HG02571 (cell line): ENCODE results near the gene GNAI1.

Experiments
- ATAC-seq: cut with Tn5 transposase; IDR thresholded peaks from one replicate; pipeline ENCODE4 v1.9.1; 2021; ENCODE audit warnings: mild to moderate bottlenecking, moderate library complexity; ENCODE audit not compliant: unreplicated experiment

The GNAI1 gene

DNA sequence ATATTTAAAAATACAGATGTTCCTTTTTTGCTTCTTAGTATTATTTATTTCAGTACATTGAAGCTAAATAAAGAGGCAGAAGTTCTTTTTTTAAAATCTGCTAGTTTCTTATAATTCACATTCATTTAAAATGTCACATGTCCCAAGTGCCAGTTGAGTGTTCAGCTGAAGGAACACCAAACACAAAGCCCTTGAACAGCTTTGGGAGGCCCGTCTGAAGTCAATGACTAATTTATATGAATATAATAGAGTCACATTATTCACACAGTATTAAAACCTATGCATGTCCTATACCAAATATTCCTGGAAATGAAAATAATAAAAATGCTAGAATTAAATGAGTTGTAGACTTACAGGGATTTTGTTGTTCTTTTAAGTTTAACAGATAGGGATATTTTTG lies 70.3 kb downstream of the GNAI1 start:
- ATAC-seq: no peak

DNA sequence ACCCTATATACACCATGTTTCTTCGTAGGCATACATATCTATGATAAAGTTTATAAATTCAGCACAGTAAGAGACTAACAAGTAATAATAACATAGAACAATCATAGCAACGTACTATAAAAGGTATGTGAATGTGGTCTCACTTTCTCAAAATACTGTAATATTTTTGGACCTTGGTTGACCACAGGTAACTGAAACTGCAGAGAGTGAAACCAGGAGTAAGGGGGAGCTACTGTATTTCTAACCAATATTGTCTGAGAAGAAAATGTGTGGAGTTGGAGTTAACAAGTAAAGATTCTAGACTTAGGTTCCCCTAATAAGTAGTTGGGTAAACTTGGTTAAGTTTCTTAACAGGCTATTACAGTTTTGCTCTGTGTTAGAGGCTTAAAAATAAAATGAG lies 72.1 kb downstream of the GNAI1 start:
- no peak for ATAC-seq

DNA sequence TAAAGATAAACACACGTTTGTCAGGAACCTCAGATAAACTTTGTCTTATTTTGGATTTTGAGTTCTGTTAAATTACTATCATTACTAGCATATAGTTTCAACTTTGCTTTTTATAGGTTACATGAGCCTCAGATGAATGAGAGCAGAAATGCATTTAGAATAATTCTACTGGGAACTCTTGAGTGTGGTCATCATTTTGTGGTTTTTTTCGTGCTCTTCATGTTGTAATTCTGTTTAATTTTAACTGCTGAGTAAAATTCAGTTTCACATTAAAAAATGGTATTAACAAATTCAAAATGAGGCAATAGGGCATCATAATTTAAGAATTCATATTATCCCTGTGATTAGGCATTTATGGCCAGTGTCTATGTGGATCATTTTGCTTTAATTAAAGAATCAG lies 72.9 kb downstream of the GNAI1 start:
- no peak for ATAC-seq

DNA sequence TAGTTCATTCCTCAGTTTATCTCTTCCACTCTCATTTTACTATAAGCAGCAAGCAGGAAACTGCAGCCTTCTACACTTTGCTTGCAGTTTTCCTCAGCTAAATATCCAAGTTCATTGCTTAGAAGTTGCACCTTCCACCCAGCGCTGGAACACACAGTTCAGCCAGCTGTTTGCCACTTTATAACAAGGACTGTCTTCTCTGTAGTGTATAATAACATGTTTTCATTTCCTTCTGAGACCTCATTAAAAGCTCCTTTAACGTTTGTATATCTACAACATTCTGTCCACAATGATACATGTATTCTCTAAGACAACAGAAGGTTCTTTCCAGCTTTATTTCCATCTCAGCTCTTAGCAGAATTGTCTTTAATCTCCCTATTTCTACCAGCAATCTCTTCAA lies 74.1 kb downstream of the GNAI1 start:
- no peak for ATAC-seq

DNA sequence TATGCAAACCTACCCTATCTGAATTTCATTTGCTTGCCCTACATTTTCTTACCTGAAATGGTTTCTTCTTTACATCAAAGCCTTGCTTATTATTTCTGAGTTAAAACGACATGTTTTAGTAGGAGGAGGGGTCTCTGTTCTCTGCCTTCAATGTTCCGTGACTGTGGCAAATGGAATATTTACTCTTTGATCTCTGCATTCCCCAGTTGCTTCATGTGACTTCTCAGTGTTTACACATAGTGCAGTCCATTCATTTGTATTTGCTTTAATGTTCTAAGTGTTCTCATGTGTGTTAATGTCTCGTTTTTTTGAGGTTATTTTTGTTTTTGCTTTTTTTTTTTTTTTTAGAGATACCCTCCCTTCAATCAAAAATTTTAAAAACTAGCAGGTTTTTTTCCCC lies 75.8 kb downstream of the GNAI1 start:
- ATAC-seq: no peak

DNA sequence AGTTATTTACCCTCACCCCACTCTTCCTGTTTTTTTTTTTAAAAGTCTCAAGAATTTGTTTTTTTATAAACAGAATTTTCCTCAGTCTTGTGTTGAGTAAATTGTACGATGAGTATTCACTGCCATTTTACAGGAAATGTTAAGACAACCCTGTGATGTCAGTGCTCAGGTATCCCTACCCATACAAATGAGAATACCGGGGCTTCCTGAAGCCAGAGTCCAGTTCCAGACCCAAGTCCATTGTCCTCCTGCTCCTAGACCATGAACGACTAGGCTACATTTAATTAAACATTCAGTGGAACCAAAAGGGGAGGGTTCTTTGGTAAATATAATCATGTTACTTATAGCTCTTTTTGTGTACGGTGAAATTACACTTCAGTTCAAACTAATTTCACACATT lies 79.2 kb downstream of the GNAI1 start:
- ATAC-seq: no peak

DNA sequence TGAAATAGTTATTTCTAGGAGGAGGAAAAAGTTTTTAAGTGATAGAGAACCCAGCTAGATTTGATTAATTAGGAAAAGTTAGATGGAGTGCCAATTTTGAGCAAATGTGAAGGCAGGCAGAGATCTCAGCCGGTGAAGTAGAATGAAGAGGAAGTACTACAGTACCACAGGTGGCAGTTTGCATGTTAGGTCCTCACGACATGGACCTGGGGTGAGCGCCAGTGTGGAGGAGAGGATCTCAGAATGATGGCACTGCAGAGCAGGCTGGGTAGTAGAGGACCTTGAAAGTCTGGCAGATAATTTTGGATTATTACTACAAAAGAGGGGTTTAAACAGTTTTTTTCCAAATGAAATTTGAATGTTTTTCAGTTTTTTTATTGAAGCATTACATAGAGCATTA lies 81.1 kb downstream of the GNAI1 start:
- ATAC-seq: no peak

DNA sequence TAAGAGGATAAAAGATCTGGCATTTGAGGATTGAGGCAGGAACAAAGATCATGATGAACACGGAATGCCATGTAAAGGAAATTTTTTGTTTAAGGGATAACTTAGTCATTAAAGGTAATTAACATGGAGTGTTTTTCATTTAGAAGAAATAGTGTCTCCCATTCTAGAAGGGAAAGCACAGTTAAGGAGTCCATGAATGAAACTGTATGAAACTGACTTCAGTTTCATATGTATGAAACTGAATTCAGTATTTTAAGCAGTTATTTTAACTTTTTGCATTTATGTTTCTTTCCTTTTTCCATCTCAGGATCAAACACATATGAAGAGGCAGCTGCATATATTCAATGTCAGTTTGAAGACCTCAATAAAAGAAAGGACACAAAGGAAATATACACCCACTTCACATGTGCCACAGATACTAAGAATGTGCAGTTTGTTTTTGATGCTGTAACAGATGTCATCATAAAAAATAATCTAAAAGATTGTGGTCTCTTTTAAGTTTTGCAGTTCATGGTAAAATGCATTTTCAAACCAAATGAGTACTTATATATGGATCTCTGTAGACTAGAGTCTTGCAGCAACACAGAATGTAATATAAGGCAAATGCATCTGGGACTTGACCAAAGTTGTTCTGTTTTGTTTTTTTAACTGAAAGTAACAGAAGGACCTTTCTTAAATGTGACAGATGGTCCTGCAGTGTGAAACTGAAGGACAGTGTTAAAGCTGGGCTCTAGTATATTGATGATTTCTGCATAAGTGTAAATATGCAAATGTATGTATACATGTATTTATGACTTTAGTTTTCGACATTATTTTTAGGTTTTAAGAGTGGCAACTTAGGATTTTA lies 82.6 kb downstream of the GNAI1 start:
- no peak for ATAC-seq

DNA sequence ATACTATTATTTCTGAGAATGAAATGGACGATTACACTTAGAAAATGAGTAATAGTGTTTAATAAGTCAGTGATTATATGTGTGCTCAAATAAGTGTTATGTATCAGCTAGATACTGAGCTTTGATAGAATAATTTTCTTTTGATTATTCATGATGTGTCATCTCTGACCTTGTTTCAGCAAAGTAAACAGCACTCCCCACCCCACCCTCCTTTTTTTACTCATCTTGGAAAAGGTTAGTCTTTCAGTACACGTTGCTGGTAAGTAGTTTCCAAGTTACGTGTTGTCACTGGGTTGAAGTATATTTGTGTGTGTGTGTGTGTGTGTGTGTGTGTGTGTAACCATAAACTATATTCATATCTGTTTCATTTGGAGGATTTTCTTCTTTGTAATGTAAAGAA lies 84.1 kb downstream of the GNAI1 start:
- no peak for ATAC-seq

DNA sequence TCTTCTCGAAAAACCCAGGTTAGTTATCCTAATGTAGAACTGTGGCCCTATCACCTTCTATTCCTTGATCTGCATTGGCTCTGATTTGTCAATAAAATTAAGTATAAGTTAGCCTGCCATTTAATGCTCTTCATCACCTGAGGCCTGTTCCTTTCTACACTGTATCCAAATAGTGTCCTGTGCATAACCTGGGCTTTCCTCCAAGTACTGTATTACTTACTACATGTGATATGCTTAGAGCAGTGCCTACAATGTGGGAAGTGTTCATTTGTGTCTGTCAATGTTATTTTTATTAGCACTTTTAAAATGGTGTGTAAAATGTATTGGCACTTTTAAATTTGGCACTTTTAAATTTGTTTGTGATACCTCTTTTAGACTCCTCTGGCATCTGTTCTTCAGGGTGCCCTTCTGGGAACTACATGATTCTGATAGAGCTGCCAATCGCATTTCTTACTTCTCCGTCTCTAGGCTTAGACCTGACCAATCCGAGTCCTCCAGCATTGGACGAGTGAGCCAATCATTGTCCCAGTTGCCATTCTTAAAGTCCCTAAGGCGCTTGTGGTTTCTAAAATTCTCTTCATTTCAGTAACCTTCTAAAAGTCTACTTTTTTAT lies 85.5 kb downstream of the GNAI1 start:
- ATAC-seq: no peak

DNA sequence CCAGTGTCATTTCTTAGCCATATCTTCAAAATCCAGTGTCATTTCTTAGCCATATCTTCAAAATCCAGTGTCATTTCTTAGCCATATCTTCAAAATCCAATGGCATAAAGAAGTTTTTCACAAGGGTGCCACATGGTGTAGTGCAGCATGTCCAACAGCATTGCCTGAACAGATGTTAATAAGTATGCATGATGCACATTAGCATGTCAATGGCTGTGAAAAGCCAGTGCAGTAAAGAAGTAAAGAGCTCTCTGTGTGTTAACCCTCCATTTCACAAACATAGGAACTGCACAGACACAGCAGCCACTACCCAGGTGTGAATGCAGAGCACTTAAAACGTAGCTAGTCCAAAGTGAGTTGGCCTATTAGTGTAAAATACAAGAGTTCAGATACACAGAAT lies 89.8 kb downstream of the GNAI1 start:
- no peak for ATAC-seq

DNA sequence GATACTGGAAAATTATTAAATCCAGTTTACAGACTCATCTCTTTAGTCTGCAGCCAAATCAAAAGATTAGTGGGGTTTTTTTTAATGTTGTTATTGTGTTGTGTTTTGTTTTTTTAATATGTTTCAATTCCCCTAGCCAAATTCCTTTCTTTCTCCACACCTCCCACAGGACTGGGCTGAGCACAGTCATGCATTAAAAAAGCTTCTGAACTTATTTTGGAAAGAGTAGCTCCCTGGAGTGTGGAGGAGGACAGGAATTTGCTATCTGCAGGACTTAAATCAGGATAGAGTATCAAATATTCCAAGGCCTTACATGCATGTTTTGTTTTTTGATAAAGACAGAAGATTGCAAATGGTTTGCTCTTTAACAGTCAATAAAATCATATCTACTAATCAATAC lies 90.7 kb downstream of the GNAI1 start:
- no peak for ATAC-seq

DNA sequence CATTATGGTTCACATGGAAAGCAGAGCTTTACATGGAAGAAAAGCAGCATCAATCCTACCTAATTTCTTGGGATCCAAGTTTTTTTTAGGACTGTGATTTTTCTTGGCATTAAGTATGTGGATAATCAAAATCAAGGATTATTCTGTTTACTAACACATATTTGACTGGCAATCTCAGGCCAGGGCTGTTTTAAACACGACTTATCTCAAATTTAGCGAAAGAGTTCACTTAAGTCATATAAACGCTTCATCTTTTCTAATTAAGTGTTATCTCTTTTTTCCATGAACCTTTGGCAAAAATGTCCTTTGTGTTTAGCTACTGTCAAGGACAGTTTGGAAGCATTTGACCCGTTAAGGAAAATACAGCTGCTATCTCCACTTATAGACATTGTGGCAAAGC lies 92.0 kb downstream of the GNAI1 start:
- ATAC-seq: no peak

DNA sequence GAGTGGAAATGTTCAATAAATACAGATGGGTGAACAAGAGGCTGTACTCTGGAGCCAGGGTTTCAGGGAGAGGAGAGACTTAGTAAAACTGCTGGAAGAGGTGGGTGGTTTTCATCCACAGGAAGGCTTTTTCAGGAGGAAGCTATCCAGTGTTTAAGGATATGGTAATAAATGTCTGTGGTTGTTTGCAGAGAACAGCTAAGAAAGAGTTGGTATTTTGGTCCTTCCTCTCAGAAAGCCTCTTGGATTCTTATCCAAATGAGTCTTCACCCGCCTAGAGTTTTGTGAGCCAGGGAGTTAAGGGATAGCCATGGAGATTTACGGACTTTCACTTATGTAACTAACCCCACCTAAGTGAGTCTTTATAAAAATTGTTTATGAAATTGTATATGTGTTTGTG lies 95.7 kb downstream of the GNAI1 start:
- no peak for ATAC-seq

DNA sequence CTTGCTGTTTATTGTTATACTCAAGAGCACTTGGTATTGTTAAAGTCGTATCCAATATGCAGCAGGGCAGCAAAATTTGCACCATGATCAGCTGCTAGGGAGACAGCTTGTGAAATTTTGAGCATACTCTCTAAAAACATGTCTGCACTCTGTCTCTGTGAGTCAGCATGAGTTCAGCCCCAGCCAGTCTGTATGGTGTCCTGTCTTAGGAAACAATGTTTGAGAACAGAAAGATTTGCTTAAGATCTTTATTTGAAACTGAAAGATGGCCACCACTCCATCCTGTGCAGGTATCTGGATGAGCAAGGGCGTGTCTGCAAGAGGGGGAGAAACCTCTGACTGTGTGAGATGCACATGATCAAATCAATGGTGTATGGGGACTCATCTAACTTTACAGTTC lies 97.1 kb downstream of the GNAI1 start:
- ATAC-seq: no peak

DNA sequence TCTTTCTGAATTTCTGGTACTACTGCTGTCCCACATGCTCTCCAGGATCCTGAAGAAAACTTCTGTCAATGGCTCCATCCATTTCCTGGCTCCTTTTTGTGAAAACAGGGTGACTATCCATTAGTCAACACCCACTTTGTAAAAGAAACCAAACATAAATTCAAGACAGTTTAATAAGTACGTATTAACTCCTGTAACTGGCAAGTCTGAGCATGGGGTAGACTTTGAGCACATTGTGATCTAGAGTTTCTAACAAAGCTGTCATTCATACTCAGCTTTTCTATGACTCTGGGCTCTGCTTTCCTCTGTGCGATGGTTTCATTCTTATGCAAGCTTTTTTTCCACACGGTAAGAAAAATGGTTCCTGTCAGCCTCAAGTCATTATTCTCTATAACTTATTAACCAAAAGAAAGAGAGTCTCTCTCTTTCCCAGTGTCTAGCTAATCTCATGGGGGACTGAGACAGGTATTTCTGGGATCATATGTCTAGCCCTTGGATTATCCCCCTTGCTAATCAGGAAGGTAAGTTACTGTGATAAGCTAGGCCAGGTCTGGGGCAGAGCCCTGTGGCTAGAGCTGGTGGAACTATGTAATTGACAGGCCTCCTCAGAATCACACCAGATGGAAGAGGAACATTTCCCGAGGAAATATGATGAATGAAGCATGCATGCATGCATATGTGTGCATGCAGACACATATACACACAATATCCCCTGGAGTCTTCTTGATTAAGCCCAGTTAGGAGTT lies 98.5 kb downstream of the GNAI1 start:
- no peak for ATAC-seq

DNA sequence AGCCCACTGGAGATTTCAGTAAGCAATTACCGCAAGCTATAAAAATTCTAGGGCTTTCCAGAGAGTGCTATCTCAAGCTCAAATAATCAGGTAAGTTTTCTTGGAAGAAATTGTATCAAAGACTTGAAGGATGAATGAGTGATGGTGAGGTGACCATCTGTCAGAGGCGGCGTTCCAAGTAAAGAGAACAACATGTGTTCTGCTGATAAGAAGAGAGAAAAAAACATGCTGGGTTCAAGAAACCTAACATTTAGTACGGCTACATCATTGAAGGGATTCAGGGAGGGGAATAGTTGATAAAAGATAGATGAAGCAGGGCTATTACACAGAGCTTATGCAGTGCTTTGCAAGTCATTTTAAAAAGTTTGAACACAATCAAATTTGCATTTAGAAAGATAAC lies 100.7 kb downstream of the GNAI1 start:
- ATAC-seq: no peak

DNA sequence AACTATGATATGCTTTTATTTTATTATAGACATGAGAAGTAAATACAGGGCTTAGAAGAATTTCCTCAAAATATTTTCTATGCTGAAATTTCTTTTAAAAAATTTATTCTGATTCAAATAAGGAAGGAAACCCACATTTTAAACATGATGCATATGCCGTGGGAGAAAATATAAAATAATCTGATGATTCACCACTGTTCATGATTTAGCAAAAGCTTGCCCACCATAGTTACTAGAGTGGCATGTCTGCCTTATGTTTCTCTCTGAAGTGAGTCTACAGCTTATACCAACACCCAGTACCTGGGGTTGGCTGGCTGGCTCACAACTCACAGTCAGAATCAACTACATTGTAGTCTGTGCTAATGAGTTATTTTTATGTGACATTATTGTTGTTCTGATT lies 102.0 kb downstream of the GNAI1 start:
- ATAC-seq: no peak

DNA sequence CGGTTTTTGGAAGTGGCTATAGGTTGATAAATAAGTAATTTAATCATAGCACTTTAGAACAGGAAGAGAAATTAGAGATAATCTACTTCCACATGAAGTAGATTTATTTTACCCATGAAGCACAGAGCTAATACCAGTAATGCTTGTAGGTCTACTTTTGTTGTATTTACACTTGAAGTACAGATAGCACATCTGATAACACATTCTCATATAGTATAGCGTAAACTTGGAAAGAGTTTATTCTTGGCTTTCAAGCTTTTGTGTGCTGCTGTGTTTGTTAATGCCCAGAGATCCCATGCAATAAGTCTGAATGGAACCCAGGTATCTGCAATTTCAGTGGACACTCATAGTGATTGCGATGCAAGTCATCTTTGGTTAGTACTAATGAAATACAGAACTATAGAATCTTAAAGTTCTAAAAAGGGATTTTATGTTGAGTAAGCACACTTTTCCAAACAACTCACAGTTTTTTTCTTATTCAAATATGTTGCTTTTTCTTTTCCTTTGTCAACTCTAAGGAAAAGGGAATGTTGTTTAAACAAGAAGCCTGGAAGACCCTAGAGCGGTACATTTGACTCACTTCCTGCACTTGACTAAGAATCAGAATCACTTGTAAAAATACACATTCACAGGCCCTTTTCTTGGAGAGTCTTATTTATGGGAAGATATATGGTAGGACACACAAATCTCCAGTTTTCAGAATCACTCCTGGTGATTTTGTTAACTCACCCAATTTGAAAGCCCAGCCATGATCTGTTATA lies 105.8 kb downstream of the GNAI1 start:
- no peak for ATAC-seq

DNA sequence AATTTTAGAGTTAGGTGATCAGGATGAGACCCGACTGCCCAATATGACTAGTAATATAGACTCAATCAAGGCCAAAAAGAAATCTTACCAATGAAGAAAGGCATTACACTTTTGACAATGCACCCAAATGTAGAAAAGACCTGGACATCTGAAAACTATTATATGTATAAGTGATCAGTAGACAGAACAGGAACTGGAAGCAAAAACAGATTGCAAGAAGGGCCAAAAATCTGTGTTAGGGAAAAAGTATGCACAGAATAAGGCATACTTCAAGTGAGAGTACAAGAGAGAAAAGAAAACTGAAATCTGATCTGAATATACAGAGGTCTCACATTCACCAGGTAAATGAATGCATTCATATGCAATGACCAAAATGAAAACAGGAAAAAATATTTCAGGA lies 107.0 kb downstream of the GNAI1 start:
- no peak for ATAC-seq

DNA sequence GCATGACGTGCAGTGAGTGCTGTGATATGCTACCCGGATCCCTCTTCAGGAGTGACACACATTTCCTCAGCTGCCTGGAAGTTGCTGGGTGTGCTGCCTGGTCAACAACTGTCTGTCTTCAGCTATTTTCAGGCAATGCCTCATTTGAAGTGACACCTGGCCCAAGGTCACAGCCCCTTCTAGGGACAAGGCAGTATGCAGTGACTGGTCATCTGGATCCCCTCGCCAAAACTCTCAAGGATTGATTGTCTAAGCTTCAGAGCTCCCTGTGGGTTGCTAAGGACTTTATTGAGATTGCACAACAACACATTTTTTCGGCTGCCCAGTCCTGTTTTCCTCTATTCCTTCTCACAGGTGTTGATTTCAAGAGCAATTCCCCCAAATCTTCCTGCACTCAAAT lies 108.8 kb downstream of the GNAI1 start:
- ATAC-seq: no peak
